ENCODE data around the gene ADCY2.

ADCY2 gene

DNA sequence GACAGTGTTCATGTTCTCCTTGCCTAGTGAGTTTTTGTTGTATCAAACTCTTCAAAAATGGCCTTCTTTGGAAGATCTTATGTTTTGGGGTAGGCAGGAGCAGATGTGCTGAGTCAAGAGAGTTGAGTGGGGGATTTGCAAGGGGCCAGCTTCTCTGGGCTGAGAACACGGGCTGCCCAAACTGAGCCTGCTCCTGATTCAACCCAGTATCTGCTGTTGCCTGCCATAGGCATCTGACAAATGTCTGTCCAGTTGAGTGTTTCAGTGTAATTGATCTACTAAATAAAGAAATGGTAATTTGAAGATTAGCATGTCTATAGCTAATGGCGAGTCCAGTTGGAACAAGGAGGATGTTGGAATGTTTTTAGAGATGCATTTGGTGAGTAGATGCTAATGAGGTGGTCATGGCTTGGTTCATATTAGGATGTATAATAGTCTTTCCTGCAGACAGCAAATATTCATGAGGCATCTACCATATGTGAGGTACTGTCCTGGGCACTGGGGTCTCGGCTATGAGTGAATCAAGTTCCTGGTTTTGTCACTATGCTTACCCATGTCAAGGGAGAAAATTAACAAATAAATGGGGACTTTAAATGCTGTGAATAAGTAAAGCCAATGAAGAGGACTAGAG is 119.5 kb downstream of the ADCY2 start:
- no peak for DNase-seq (ENCODE audit: low read depth)

DNA sequence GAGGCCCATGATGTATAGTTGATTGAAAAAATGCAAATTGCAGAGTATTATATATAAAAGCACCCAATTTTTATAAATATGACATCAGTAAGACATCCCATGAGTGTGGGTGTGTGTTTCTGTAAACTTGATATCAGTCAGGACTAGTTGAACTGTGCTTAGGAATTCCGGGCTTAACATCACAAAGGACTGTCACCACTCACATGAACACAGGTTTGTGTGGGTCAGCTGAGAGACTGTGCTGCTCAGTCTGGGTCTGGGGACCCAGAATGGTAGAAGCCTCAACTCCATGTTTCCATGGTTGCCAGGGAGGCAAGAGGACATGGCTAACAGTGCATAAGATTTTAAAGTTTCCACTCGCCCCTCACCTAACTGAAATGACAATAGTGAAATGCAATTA is 120.3 kb downstream of the ADCY2 start:
- DNase-seq (ENCODE audit: low read depth): no peak

DNA sequence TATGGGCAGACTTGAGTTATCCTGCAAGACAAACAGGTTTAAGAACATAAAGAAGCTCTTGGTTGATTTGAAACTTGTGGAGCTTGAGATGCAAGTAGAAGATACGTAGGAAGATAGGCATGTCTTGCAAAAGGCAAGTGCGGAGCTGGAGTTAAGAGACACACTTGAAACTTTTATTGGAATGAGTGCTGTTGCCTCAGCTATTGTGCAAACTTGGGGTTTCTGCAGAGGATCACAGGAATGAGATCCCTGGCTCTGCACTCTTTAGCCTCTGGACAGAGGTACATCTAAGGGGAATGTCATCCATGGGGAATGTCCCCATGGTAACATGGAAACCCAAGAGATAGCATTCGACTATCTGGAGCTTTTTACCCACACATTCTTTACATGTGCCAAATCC is 121.1 kb downstream of the ADCY2 start:
- DNase-seq (ENCODE audit: low read depth): no peak

DNA sequence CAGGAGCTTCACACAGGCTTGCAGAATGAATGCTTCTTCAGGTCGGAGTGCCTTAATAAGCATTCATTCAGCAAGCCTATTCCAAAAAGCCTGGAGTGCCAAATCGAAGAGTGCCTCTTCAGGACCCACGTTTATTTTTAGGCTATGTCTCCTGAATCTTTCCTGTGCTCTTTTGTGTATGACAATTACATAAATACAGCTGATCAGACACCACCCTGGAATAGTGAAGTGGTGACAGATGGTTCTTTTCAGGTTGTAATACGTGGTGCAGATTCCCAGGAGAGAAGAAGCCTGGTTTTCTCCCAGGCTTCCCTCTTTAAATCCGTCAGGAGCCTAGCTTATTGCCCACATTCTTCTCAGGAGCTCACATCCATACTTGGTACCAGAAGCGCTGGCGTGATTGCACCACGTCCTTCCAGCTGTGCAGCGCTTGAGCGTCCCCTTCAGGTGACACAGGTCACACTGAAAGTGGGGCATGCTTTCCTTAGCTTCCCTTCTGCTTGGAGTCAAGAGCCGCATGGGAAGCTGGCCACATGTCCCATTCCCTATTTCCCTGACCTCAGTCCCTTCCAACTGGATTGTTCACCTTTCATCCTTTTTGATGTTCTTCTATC is 123.1 kb downstream of the ADCY2 start:
- no peak for DNase-seq (ENCODE audit: low read depth)

DNA sequence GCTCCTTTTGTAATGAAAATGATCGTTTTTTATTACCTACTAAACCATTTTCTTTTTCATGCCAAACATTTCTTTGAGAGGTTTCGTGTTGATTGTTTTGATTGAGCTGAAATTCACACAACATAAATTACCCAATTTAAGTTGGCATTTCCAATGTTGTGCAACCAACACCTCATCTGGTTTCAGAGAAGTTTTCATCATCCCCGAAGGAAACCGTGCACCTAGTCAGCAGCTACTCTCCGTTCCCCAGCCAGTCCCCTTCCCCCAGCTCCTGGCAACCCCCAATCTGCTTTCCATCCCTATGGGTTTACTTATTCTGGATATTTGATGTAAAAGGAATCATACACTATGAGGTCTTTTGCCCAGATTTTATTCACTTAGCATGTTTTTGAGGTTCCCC is 123.6 kb downstream of the ADCY2 start:
- DNase-seq (ENCODE audit: low read depth): no peak

DNA sequence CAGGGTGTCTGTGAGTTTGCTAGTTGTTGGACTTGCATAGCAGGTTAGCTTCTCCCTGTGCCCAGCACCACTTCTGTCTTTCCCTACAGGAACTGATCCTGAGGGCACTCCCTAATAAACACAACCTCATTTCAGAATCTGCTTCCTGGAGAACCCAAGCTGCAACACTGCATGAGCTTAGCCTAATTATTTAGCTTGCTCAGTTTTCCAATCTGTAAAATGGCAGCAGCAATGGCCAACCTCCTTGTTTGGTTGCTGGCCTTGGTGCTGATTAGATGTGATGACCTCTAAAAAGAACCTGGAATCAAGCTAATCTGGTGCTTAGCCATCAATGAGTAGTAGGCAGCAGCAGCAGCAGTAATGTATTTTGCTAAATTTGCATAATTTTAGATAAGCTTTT is 133.9 kb downstream of the ADCY2 start:
- no peak for DNase-seq (ENCODE audit: low read depth)

DNA sequence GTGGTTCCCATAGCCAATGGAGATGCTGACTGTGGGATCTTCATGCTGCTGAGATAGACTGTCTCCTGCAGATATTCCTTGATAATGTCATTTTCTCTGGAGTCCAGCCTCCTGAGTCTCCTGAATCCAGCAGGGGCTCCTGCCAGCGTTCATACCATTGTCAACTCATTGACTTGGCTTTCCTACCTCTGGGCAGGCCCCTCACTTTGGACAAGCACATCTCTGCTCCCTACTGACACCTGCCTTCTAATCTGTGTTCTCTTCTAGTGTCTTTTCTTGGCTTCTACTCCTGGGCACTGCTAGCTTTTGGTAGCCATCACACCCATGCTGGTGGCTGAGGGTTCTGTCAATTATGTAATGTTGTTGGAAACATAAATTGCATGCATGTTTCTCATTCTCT is 138.0 kb downstream of the ADCY2 start:
- DNase-seq (ENCODE audit: low read depth): no peak

DNA sequence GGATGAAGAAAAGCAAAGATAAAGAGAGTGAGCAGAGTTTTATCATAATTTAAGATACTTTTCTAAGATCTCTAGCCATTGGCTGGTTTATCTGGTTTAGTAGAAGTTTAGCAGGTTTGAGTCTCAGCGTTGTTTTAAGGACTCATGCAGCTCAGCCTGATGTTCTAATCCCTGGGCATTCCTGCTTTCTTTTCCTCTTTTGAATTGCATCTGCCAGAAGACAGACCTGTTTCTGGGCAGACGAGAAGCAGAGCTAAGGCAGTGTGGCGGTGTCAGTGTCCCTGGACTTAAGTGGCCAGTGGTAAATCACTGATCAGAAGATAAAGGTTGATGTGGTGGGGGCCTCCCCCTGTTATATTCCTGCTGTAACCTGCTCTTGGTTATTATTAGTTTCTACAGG is 138.6 kb downstream of the ADCY2 start:
- no peak for DNase-seq (ENCODE audit: low read depth)

DNA sequence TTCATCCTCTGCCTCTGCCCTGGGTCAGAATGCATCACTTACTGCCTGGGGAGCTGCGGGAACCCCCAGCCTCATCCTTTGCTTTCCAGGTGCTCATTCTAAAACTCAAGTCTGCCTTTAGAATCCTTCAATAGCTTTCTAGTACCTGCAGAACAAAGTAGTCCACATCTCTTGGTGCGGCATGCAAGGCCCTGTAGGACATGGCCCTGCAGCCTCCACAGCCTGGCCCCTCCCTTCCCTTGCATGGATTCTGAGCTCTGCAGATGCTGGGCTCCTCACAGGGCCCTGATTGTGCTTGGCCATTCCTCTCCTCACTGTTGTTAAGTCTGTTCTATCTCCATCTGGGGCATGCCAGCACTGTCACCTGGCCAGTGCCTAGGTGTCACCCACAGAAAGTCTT is 141.6 kb downstream of the ADCY2 start:
- DNase-seq (ENCODE audit: low read depth): no peak

DNA sequence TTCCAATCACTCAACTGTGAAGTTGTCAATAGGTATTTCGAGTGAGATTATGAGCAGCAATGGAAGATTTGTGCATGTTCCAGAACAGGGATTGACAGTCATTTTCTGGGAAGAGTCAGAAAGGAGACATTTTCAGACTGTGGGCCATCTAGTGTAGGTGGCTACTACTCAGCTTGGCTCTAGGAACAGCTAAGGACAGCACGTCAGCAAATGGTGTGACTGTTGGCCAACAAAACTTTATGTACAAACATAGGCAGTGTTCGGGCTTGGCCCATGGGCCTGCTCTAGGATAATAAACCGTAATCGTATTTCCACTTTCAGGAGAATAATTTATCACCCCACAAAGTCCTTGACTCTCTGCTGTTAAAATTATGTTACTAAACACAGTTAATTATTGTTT is 143.6 kb downstream of the ADCY2 start:
- DNase-seq (ENCODE audit: low read depth): no peak

DNA sequence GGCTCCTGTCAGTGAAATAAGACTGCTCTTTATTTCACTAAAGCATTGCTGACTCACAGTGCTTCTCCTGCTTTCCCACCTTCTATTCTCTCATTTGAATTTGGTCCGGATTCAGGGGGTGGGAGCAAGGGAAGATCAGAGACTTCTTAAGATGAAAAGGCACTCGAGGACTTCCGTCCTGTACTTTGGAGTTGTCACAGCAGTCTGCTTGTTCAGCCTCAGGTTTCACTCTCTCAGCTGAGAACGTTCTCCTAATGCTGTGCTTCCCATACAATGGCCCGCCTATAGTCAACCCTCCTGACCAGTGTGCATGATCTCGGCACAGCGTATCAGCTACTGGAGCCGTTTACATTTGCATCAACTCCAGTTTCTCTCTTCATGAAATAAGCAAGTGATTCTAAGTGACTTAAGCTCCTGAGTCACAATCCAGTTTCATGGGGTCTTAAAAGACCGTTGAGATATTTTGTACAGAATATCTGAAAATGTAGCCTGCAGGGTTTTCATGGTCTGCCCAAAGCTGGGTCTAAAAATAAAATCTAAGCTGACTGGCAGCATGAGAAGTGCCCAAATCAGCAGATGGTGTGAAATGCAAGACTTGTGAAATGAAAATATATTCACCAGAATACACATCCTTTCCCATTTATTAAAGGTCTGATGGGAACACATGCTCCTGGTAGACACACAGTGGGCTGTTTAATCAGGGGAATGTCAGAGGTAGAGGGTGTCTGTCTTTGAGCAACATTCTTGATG is 145.0 kb downstream of the ADCY2 start:
- no peak for DNase-seq (ENCODE audit: low read depth)

DNA sequence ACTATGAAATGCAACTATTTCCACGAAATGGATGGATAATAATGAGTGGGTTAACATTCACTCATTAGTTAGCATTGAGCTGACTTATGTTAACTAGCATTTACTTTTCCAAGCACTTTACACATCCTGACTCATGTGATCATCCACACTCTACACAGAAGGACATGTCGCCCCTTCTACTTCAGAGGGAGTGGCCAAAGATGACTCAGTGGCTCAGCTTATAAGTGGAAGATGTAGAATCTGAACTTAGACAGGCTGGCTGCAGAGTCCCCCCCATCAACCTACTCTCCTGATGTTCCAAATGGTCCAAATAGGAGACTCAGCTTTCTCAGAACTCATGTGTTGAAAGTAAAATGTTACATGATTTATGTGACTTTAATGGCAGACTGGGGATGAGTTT is 146.0 kb downstream of the ADCY2 start:
- DNase-seq (ENCODE audit: low read depth): no peak

DNA sequence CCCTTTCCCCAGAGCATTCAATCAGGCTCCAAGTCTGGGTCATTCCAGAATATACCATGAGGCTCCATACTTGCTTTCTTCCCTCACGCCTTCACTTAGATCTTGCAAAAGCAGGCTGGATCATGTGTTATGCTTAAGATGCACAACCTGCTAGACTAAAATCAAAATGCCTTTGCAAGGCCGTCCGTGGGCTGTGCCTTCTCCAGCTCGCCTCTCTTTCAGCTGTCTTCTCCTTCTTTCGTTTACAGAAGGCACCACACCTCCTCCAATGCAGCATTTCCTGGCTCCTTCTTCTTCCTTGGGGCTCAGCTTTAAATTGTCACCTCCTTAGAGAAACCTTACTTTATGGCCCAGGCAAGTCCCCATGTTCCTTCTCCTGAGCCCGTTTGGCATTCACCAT is 150.6 kb downstream of the ADCY2 start:
- DNase-seq (ENCODE audit: low read depth): no peak

DNA sequence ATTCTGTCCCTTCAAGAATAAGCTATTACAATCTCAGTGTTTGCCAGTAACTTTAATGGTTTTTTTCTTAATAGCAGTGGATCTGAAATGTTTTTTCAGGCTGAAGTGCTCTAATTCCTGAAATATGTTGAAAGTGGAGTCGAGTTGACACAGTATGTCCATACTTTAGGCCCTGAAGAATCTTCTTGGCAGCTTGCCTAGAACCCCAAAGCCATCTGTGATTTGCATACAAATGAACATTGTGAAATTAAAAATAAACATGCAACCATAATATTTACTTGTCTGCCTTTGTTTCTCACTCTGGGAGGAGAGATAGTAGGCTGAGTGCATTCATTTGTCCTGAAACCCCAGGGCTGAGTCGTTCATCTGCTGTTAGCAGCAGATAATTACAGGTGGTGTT is 152.7 kb downstream of the ADCY2 start:
- DNase-seq (ENCODE audit: low read depth): no peak

DNA sequence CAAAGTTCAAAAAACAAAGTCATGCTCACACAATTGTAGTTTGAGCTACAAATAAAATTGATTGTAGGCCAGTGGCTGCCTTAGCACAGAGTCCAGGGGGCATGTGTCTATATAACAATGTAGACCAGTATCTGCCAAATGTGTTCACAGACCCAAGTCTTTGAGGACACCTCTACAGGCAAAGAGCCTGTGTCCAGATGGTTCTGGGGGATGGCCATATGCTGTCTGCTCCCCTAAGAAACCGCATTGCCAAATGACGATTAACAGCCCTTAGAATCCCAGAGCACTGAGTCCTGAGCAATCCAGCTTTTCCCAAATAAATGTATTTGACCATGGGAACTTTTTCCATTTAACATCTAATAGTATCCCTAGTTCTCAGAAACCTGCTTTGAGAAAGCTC is 169.6 kb downstream of the ADCY2 start:
- no peak for DNase-seq (ENCODE audit: low read depth)

DNA sequence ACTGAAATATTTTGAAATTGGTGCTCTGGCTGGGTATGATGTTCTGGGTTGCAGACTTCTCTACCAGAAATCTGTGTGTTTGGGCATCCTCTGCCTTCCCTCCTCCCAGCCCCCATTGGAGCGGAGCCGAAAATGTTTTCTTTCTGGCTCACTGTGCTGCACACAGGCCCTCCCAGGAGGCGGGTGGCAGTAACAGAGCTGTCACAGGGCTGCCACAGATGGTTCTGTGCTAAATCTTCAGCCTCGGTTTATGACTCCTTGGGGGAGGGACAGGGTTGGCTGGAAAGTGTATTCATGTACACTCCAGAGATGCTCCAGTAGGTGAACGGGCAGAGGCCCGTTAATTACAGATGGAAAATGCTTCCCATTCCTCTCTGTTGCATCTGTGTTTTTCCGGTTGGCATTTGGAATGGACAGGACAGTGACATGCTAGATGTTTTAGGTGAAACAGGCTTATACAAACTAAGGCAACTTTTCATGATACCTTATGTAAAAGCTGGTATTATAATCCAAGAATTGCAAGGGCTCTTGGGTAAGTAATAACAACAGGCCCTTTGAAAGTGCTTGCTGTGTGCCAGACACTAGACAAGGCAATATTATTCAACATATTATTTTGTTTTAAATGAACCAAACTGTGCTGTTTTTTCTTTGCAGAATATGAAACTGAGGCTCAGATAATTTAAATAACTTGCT is 180.2 kb downstream of the ADCY2 start:
- no peak for DNase-seq (ENCODE audit: low read depth)

DNA sequence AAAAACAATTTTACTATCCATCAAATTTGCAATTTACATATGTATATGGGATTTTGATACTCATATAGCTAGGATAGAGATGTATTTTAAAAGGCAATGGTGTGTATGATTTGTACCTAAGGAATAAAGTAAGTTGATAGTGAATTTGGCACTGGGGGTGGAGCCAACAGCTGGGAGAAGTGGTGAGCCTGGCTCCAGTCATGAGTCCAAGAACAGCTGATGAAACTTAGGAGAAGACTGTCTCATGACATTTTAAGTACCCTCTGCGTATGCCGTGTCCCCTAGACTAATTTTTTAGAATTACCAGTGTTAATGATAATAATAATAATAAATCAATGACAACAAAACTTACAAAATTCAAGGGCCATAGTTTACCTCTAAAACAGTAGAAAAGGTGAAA is 181.4 kb downstream of the ADCY2 start:
- no peak for DNase-seq (ENCODE audit: low read depth)

DNA sequence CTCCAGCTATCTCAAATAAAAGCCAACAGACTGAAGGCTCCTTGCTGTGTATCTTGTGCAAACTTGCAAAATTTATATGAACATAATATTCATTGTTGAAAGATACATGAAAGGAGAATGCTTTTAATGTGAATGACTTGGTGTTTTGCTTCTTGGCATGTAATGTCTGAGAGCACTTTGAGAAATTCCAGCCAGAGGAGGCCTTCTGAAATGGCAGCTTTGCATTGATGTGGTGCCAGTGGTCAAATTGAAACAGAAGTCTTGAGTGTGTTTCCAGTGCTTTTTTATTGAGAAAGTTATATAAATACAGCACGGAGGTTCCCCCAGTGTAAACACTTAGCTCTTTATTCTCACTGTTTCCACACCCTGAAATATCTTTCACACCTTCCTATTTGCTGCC is 182.1 kb downstream of the ADCY2 start:
- DNase-seq (ENCODE audit: low read depth): no peak

DNA sequence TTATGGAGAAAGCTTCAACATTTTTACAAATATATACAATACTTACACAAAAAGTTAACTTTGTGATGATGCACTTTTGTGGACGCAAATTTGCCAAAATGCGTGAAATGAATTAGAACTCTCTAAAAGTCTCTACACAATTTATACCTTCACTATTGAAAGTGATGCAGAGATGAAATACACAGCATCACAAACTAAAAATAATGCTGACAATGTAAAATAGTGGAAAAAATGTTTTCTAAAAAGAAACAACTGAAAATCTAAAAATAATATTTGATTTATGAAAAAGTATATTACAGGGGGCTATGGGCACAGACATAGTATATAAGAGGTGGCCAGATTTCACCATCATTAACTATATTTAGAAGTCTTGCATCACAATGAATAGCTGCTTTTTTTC is 188.8 kb downstream of the ADCY2 start:
- DNase-seq (ENCODE audit: low read depth): no peak

DNA sequence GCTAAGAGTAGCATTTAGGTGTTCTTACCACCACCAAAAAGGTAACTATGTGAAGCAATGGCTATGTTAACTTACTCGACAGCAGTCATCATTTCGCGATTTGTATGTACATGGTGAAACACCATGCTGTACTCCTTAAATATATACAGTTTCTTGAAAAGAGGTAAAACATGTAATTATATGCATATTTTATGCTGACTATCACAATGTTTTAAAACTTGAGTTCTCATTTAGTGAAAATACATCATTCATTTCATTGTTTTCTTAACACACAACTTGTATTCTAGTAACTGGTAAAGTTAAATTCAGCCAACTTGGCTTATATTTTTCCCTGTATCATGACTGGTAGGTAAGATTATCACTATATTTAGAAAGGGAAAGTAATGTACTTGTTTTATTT is 189.9 kb downstream of the ADCY2 start:
- DNase-seq (ENCODE audit: low read depth): no peak

DNA sequence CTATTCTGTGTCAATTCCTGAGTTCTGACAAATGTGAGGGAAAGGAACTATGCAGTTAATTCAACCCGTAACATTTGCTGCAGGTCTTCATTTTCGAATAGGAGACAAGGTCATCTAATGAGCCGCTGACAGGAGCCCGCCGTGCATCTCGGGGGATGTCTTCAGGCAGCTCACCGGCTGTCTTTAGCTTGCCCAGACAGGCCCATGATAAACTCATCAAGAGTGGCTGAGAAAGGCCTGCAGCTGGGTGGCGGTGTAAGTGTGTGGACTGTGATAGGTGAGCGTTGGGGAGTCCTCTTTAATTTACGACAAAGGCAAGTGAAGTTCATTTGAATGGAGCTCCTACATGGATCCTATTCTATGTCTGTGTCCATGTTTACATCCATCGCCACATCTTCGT is 190.5 kb downstream of the ADCY2 start:
- DNase-seq (ENCODE audit: low read depth): no peak

DNA sequence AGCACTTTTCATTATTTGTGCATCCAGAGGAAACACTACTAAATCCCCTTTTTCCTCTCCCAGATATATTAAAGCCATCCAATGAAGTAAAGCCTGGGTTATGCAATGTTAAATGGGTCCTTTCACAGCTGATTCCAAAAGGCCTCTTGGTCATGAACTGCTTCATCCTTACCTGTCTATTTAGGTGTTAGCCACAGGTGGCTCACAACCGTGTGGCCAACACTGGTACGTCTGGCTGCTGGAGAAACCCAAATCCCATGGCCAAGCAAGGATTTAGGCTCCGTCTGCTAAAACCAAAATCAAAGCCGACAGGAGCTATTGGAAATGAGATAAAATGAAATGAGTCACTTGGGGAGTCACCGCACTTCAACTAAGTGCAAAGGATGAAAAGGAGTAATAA is 193.9 kb downstream of the ADCY2 start:
- DNase-seq (ENCODE audit: low read depth): no peak

DNA sequence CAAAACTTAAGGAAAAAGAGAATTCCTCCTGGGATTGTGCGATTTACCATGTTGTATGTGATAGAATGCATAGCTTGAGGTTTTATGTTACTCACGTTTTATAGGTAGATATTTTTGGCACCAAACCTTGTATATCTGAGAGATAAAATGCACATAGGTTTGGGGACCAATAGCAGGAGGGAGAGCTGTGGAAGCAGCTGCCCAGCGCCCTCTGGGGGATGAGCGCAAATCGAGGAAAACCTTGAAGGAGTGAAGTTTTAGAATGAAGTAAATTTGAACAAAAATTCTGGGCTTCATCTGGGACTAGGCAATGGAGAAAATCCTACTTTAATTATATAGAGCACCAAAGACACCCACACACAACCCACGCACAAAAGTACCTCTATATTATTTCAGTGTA is 197.0 kb downstream of the ADCY2 start:
- DNase-seq (ENCODE audit: low read depth): no peak

All from stimulated activated CD8-positive, alpha-beta memory T cell treated with anti-CD3 and anti-CD28 coated beads, Interleukin-12 subunit alpha, Interleukin-12 subunit beta, amount 100 ng/mL, for 1 hour (primary cell).